Neutrophil (primary cell): Measurements from ENCODE around the gene YWHAQ.

Experiments
- H3K27ac ChIP-seq: fragments of 200-600 bp; sonication (generic); 2 replicates; pipeline ENCODE4 v1.5.1; 2016; ENCODE audit warnings: mild to moderate bottlenecking, moderate library complexity
- H3K27me3 ChIP-seq: fragments of 200-600 bp; sonication (generic); 2 replicates; pipeline ENCODE4 v1.6.0; 2016; ENCODE audit warnings: mild to moderate bottlenecking
- H3K36me3 ChIP-seq: fragments of 200-600 bp; sonication (generic); 2 replicates; pipeline ENCODE4 v1.5.1; 2017
- H3K4me1 ChIP-seq, 2 experiments: fragments of 200-600 bp in 1 of 2; sonication (generic) in 1 of 2; 1 replicate in 1 of 2; 2 replicates in 1 of 2; pipeline versions ENCODE4 v1.5.1 to v1.6.1; 2013 to 2016; ENCODE audit warnings: low read depth in 1 of 2, low read length in 1 of 2, mild to moderate bottlenecking in 1 of 2, moderate library complexity in 1 of 2; ENCODE audit not compliant: control insufficient read depth in 1 of 2, insufficient read depth in 1 of 2
- H3K4me3 ChIP-seq, 2 experiments: fragments of 200-600 bp in 1 of 2; sonication (generic) in 1 of 2; 1 replicate in 1 of 2; 2 replicates in 1 of 2; pipeline ENCODE4 v1.5.1; 2013 to 2016; ENCODE audit warnings: low read depth in 1 of 2, low read length in 1 of 2, mild to moderate bottlenecking in 1 of 2, moderate library complexity in 1 of 2
- H3K9me3 ChIP-seq: fragments of 200-600 bp; sonication (generic); 2 replicates; pipeline ENCODE4 v1.5.1; 2016
- TF ChIP-seq, protein P1 (sequence below): fragments of 200-600 bp; sonication (generic); IDR thresholded peaks from 2 replicates; pipeline ENCODE4 v1.5.1; 2016; ENCODE audit warnings: antibody characterized with exemption

YWHAQ gene

DNA sequence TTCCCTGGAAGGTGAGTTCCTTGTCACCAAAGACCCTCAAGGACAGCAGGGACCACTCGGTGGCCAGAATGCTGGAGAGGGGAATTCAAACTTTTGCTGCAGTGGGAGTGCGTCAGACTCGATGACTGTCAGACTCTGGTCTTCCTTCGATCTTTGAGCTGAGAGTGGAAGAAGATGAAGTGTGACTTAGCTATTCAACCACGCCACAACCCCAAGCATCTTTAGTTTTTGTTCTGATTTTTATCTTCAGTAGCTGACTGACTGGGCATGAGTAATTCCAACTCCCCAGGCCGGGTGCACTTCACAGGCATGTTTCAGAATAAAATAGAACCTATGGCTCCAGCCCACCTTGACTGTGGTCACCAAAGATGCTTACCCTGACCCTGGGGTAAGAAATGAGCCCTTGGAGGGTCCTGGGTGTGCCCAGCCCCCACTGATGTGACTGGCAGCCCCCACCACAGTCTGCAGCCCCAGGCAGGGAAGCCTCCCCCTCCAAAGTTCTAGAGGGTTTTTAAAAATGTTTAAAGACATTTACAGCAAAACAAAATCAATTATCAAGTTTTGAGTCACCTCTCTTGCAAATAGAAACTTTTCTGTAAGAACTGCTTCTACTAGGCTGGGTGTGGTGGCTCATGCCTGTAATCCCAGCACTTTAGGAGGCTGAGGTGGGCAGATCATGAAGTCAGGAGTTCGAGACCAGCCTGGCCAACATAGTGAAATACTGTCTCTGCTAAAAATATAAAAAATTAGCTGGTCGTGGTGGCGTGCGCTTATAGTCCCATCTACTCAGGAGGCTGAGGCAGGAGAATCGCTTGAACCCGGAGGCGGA, 24.9 kb upstream of the YWHAQ start:
- H3K27ac ChIP-seq: no peak overlapping the region
- TF ChIP-seq, protein P1, sequence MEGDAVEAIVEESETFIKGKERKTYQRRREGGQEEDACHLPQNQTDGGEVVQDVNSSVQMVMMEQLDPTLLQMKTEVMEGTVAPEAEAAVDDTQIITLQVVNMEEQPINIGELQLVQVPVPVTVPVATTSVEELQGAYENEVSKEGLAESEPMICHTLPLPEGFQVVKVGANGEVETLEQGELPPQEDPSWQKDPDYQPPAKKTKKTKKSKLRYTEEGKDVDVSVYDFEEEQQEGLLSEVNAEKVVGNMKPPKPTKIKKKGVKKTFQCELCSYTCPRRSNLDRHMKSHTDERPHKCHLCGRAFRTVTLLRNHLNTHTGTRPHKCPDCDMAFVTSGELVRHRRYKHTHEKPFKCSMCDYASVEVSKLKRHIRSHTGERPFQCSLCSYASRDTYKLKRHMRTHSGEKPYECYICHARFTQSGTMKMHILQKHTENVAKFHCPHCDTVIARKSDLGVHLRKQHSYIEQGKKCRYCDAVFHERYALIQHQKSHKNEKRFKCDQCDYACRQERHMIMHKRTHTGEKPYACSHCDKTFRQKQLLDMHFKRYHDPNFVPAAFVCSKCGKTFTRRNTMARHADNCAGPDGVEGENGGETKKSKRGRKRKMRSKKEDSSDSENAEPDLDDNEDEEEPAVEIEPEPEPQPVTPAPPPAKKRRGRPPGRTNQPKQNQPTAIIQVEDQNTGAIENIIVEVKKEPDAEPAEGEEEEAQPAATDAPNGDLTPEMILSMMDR: no peak
- H3K27me3 ChIP-seq: peaks cover 4% of the 10 kb centered on the region
- no peak overlapping the region for H3K4me3 ChIP-seq
- H3K4me1 ChIP-seq: no peaks in the 10 kb centered on the region
- no peaks in the 10 kb centered on the region for H3K9me3 ChIP-seq
- no peaks in the 10 kb centered on the region for H3K36me3 ChIP-seq

DNA sequence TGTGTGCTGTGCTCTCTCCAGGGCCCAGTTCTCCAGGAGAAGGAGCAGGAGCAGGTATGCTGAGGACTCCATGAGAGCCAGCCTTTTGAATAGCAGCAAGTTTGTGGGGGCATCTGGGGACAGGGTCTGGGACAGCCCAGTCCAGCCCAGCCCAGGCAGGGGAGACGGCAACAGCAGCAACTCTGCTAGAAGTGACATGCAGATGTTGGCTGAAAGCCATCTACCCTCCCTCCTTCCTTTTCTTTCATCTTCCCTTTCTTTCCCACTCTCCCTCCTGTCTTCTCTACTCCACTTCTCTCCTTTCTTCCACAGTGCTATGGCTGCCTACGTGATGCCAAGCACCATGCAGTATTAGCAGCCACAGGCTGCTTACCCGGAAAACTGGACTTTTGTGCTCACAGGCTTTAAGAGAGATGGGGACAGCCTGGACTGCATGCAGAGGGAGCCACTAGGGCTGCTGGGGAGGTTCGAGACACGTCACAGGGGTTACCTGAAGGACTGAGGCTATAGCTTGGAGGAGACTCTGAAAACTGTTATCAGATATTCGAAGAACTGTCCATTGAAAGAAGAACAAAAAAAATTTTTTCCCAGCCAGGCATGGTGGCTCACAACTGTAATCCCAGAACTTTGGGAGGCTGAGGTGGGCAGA, 23.8 kb upstream of the YWHAQ start:
- TF ChIP-seq, protein P1: no peak
- Histone ChIP-seq H3K9me3 (no peaks in the 10 kb centered on the region), H3K27ac (no peak overlapping the region)

DNA sequence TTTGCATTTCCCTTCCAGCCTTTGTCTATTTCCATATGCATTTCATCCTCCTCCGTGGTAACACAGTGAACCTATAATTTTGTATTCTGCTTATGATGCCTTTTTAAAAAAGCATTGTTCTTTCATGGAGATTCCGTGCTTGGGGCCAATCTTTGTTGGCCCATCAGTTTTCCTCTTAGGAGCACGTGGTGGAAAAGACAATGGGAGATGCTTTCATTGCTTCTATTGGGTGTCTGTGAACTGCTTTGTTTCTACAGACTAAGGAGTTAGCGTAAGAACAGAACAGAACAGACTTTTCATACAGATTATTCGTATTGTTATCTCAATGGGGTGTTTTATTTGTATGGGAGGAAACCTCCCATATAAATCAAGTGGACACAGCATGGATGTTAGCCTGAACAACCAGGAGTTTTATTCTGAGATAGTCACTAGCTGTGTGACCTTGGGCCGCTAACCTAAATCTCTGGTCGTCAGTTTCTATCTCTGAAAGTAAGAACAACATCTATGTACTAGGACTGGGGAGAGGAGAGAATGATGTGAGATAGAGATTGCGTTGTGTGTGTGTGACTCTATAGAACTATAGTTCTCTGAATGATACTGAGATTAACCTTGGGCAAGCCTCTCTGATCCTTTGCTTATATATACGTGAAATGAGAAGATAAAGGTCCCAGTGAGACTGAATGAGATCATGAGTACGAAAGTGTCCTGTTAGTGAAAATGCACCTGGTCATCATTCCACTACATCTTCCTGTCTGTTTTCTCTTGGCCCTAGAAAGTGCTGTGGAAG, 22.9 kb upstream of the YWHAQ start:
- no peaks in the 10 kb centered on the region for H3K4me1 ChIP-seq
- peaks cover 4% of the 10 kb centered on the region for H3K27me3 ChIP-seq
- no peak overlapping the region for H3K27ac ChIP-seq
- H3K4me3 ChIP-seq: no peak overlapping the region
- no peaks in the 10 kb centered on the region for H3K9me3 ChIP-seq
- TF ChIP-seq, protein P1: no peak
- H3K36me3 ChIP-seq: no peaks in the 10 kb centered on the region

More for the DNA sequence above, 23.8 kb upstream of the YWHAQ start:
- Histone ChIP-seq H3K4me1 (no peaks in the 10 kb centered on the region), H3K4me3 (no peak overlapping the region), H3K36me3 (no peaks in the 10 kb centered on the region), H3K27me3 (peaks cover 4% of the 10 kb centered on the region)

GRCh38 chr2:9652898-9653479, 22.2 kb upstream of the YWHAQ start:
- Histone ChIP-seq H3K4me1 (no peaks in the 10 kb centered on the region), H3K36me3 (no peaks in the 10 kb centered on the region), H3K27ac (no peak overlapping the region), H3K4me3 (no peak overlapping the region), H3K9me3 (no peaks in the 10 kb centered on the region), H3K27me3 (peaks cover 4% of the 10 kb centered on the region)
- TF ChIP-seq, protein P1: no peak

DNA sequence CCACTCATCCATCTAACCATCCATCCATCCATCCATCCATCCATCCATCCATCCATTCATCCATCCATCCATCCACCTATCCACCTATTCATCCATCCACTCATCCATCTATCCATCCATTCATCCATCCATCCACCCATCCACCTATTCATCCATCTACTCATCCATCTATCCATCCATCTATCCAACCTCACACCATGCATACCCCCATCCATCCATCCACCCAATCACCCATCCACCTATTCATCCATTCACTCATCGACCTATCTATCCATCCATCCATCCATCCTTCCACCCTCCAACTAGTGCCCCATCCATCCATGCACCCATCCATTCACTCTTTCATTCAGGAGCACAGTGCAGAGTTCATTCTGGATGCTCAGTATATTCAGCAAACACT, 21.5 kb upstream of the YWHAQ start:
- no peak overlapping the region for H3K4me3 ChIP-seq
- H3K36me3 ChIP-seq: no peaks in the 10 kb centered on the region
- no peaks in the 10 kb centered on the region for H3K9me3 ChIP-seq
- TF ChIP-seq, protein P1: no peak
- H3K4me1 ChIP-seq: no peaks in the 10 kb centered on the region
- peaks cover 4% of the 10 kb centered on the region for H3K27me3 ChIP-seq
- H3K27ac ChIP-seq: no peak overlapping the region
